HepG2 (cell line): ENCODE results near the gene LRRC45. TPM values are rescaled to one million over a fixed set of nuclear protein-coding genes. Genes with fewer than 3 reads are reported as not detected.

Experiments
- AGO1 ChIP-seq: fragments of 200-400 bp; formaldehyde crosslinking; IDR thresholded peaks from 2 replicates; pipeline ENCODE4 v1.6.1; 2017; ENCODE audit warnings: mild to moderate bottlenecking, low read depth, low read length, moderate library complexity; ENCODE audit not compliant: poor library complexity, severe bottlenecking
- ARID4A ChIP-seq: sonication (generic); formaldehyde crosslinking; IDR thresholded peaks from 2 replicates; pipeline ENCODE4 v1.5.0; 2020; ENCODE audit warnings: mild to moderate bottlenecking, missing genetic modification reagents, borderline replicate concordance
- ATF1 ChIP-seq: IDR thresholded peaks from 2 replicates; pipeline ENCODE4 v1.6.1; 2016; ENCODE audit warnings: mild to moderate bottlenecking, control low read depth
- CREB3 ChIP-seq: sonication (generic); formaldehyde crosslinking; IDR thresholded peaks from 2 replicates; pipeline ENCODE4 v1.5.0; 2020; ENCODE audit warnings: missing genetic modification reagents
- SP5 ChIP-seq: IDR thresholded peaks from 2 replicates; pipeline ENCODE4 v1.6.1; 2016; ENCODE audit warnings: low read depth, borderline replicate concordance
- THAP9 ChIP-seq: sonication (generic); formaldehyde crosslinking; IDR thresholded peaks from 2 replicates; pipeline ENCODE4; 2020; ENCODE audit warnings: missing genetic modification reagents, mild to moderate bottlenecking, borderline replicate concordance
- ZNF512 ChIP-seq: sonication (generic); formaldehyde crosslinking; IDR thresholded peaks from 2 replicates; pipeline ENCODE4 v1.4.0; 2020; ENCODE audit warnings: mild to moderate bottlenecking, missing genetic modification reagents
- ZNF574 ChIP-seq: sonication (generic); formaldehyde crosslinking; IDR thresholded peaks from 2 replicates; pipeline ENCODE4 v1.4.0; 2020; ENCODE audit warnings: missing genetic modification reagents
- ZNF639 ChIP-seq: conservative IDR thresholded peaks from 2 replicates; pipeline ENCODE4 v1.6.1; 2018; ENCODE audit warnings: missing genetic modification reagents
- ZNF678 ChIP-seq: sonication (generic); formaldehyde crosslinking; IDR thresholded peaks from 2 replicates; pipeline ENCODE4 v1.4.0; 2020; ENCODE audit warnings: mild to moderate bottlenecking, missing genetic modification reagents
- polyA plus RNA-seq, 8 experiments: library from polyadenylated mRNA; depleted of rRNA in 3 of 8; stranded (reverse) in 7 of 8; unstranded in 1 of 8; fragments of >200 nt; fragmentation: Illumina TruSeq in 4 of 8; extraction: Trizol in 4 of 8; gene quantifications; 2 replicates each; pipeline versions ENCODE4 v1.2.1 to v1.2.3, GENCODE V29; 2011 to 2016; ENCODE audit warnings: low read depth in 4 of 8, missing spikeins in 1 of 8, mixed read lengths in 1 of 8; ENCODE audit not compliant: insufficient read depth in 1 of 8
- total RNA-seq, 5 experiments: library from RNA; depleted of rRNA; stranded (reverse); fragments of >200 nt; fragmentation: Illumina TruSeq; extraction: Trizol; gene quantifications; 2 replicates each; pipeline ENCODE4 v1.2.3, GENCODE V29; 2016; ENCODE audit warnings: low read depth in 1 of 5
- TF ChIP-seq, protein P1 (sequence below): sonication (generic); formaldehyde crosslinking; IDR thresholded peaks from 2 replicates; pipeline ENCODE4 v1.8.1; 2023; ENCODE audit warnings: missing genetic modification reagents, inconsistent platforms, borderline replicate concordance

The LRRC45 gene
- total and polyA plus RNA-seq, 2 of the 13 experiments (the other 11 are each of a cell fraction or from before 2014, with no cell fraction given) = 11.6 to 48.1 TPM

DNA sequence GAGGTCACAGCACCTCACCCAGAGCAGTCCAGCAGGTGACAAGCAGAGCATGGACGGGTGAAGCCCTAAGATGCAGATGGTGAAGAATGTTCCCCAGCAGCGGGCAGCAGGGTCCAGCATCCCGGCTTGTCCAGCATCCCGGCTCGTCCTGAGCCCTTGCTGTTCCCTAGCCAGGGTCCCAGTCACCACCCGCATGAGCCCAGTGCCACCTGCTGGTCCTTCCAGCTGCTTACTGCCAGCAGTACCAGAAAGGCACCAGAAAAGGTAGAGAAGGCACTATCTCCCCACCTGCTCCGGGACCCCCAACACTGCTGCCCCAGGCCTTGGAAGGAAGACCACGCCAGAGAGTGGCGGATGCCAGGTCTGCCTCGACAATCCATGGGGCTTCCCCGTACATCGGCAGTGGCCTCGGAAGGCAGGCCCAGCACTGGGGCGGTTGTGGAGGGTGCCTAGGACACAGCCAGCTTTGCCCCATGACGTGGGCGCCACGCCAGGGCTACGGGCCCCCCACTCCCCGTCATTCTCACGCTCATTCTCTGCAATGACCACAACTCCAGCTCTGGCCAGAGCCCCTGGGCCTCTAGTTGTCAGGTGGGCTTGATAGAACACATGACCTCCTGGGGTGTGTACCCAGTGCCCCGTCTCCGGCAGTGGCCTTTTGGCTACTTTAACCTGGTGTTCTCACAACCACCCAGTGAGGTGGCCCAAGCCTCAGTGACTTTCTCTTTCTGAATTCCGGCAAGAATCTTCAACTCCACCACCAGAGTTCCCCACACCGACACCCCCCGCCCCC, 1.8 kb upstream of the LRRC45 start (continued):
- peak; percentile 77; the same call in 1 of the 2 replicates for TF ChIP-seq ARID4A (CRISPR knock-in tag)
- no peak; the same call in 1 of the 2 replicates for TF ChIP-seq SP5
- TF ChIP-seq ZNF639 = peak; percentile 24; the same call in 1 of the 2 replicates
- peak; percentile 71; the same call in 1 of the 2 replicates for TF ChIP-seq ZNF678 (CRISPR knock-in tag)
- peak; percentile 43; the same call in 1 of the 2 replicates for TF ChIP-seq THAP9 (CRISPR knock-in tag)
- TF ChIP-seq AGO1 = peak; percentile 97
- TF ChIP-seq ZNF574 (CRISPR knock-in tag) = peak; percentile 78
- TF ChIP-seq ZNF512 (CRISPR knock-in tag) = no peak
- no peak for TF ChIP-seq ATF1 (CRISPR knock-in tag)
- 0 out of 2 replicates have a peak, but pooled peaks have one; percentile 48 for TF ChIP-seq CREB3 (CRISPR knock-in tag)
- TF ChIP-seq, protein P1, sequence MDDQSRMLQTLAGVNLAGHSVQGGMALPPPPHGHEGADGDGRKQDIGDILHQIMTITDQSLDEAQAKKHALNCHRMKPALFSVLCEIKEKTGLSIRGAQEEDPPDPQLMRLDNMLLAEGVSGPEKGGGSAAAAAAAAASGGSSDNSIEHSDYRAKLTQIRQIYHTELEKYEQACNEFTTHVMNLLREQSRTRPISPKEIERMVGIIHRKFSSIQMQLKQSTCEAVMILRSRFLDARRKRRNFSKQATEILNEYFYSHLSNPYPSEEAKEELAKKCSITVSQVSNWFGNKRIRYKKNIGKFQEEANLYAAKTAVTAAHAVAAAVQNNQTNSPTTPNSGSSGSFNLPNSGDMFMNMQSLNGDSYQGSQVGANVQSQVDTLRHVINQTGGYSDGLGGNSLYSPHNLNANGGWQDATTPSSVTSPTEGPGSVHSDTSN (CRISPR knock-in tag) = no peak
